PFSK-1 (cell line): ENCODE results near the gene TPRKB.

ENCODE experiments used
- FOXP2 ChIP-seq: optimal IDR thresholded peaks from 2 replicates; pipeline ENCODE3; 2011; ENCODE audit warnings: borderline replicate concordance, control low read depth, inconsistent platforms; ENCODE audit not compliant: insufficient read depth; ENCODE audit errors: extremely low read length, extremely low read depth
- POLR2AphosphoS5 ChIP-seq: IDR thresholded peaks from 2 replicates; pipeline ENCODE4 v1.6.1; 2012; ENCODE audit warnings: low read depth, mild to moderate bottlenecking, control low read depth, low read length, moderate library complexity
- SIN3A ChIP-seq: IDR thresholded peaks from 2 replicates; pipeline ENCODE4 v1.6.1; 2012; ENCODE audit warnings: mild to moderate bottlenecking, low read length, moderate library complexity, borderline replicate concordance; ENCODE audit not compliant: insufficient read depth
- TAF1 ChIP-seq: IDR thresholded peaks from 2 replicates; pipeline ENCODE4 v1.6.1; 2012; ENCODE audit warnings: low read length, control low read depth, borderline replicate concordance; ENCODE audit not compliant: insufficient read depth
- TF ChIP-seq, protein P1 (sequence below), 2 experiments: IDR thresholded peaks; 2 replicates each; pipeline versions ENCODE4 v1.6.1 to v1.8.0; 2011 to 2012; ENCODE audit warnings: low read depth in 2 of 2, low read length in 2 of 2, control low read depth in 1 of 2, inconsistent platforms in 1 of 2, mild to moderate bottlenecking in 1 of 2, moderate library complexity in 1 of 2; ENCODE audit not compliant: insufficient read depth in 1 of 2

TPRKB gene

DNA sequence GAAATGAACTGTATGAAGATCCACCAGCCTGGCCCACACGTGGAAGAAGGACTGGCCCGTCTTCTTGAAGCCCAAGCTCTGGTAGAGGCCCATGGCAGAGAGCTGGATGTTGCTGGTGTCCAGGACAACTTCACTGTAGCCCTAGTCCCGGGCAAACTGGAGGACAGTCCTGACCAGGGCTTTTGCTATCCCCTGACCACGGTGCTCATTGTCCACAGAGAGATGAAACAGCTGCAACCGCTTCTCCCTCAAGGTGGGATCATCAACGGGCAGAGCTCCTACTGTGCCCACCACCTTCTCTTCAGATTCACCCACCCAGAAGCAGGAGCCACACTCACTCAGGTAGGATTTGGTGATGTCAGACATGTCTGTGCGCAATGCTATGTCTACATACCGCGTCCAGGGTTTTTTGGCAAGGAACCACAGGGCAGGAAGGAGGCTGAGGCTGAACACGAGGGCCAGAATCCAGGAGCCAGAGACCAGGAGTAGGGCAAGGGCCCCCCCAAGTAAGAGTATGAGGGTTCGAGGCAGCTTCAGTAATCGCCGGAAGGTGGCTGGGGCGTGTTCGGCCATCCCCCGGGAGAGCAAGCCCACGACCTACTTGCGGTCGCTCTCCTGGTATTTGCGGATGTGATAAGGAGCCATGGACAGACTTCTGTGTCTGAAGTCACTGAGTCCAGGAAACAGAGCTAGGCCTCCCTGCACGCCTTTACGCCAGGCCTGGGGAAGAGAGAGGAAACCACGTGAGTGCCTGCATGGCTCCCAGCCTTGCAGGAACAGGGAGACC is 36.3 kb downstream of the TPRKB start:
- TF ChIP-seq POLR2AphosphoS5, result no peak
- TF ChIP-seq FOXP2, result no peak
- TF ChIP-seq, protein P1, sequence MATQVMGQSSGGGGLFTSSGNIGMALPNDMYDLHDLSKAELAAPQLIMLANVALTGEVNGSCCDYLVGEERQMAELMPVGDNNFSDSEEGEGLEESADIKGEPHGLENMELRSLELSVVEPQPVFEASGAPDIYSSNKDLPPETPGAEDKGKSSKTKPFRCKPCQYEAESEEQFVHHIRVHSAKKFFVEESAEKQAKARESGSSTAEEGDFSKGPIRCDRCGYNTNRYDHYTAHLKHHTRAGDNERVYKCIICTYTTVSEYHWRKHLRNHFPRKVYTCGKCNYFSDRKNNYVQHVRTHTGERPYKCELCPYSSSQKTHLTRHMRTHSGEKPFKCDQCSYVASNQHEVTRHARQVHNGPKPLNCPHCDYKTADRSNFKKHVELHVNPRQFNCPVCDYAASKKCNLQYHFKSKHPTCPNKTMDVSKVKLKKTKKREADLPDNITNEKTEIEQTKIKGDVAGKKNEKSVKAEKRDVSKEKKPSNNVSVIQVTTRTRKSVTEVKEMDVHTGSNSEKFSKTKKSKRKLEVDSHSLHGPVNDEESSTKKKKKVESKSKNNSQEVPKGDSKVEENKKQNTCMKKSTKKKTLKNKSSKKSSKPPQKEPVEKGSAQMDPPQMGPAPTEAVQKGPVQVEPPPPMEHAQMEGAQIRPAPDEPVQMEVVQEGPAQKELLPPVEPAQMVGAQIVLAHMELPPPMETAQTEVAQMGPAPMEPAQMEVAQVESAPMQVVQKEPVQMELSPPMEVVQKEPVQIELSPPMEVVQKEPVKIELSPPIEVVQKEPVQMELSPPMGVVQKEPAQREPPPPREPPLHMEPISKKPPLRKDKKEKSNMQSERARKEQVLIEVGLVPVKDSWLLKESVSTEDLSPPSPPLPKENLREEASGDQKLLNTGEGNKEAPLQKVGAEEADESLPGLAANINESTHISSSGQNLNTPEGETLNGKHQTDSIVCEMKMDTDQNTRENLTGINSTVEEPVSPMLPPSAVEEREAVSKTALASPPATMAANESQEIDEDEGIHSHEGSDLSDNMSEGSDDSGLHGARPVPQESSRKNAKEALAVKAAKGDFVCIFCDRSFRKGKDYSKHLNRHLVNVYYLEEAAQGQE (IDR thresholded peaks at IDR 0.05; ENCODE audit: insufficient read depth in 1 of 2, low read depth in 2 of 2, low read length in 2 of 2), result no peak
- TF ChIP-seq TAF1, result no peak
- no peak for TF ChIP-seq SIN3A

DNA sequence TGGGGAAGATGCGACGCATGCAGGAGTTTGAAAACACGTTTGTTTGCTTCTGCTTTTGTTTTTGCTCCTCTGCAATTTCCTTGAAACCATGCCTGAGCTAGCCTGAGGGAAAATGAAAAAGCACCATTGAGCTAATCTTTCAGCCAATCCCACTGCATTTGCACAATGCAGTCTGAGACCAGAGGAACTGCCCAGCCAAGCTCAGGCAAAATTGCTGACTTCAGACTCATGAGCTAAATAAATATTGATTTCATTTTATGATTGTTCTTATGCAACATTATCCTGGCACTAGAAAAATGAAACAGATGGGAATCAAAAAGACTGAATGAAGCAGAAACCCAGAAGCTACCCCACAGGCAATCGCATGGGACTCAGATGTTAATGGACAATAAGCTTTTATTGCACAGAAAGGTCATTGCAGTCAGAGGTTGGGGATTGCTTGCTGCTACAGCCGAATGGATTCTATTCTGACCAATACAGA is 37.0 kb downstream of the TPRKB start:
- TF ChIP-seq, protein P1 (IDR thresholded peaks at IDR 0.05; ENCODE audit: insufficient read depth in 1 of 2, low read depth in 2 of 2, low read length in 2 of 2), result no peak
- TF ChIP-seq SIN3A (no peak), FOXP2 (no peak), TAF1 (no peak), POLR2AphosphoS5 (no peak)

DNA sequence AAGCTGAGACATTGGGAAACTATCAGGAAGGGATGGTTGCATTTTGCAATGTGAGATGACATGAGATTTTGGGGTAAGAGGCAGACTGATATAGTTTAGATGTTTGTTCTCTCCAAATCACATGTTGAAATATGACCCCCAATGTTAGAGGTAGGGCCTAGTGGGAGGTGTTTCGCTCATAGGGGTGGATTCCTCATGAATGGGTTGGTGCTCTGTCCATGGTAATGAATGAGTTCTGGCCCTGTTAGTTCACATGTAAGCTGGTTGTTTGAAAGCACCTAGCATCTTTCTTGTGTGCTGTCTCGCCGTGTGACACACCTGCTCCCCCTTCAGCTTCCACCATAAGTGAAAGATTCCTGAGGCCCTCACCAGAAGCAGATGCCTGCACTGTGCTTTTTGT is 37.7 kb downstream of the TPRKB start:
- TF ChIP-seq FOXP2, result no peak
- TF ChIP-seq, protein P1 (IDR thresholded peaks at IDR 0.05; ENCODE audit: insufficient read depth in 1 of 2, low read depth in 2 of 2, low read length in 2 of 2), result peak; percentile 9 to 83; a peak in 2 of 4 replicates

DNA sequence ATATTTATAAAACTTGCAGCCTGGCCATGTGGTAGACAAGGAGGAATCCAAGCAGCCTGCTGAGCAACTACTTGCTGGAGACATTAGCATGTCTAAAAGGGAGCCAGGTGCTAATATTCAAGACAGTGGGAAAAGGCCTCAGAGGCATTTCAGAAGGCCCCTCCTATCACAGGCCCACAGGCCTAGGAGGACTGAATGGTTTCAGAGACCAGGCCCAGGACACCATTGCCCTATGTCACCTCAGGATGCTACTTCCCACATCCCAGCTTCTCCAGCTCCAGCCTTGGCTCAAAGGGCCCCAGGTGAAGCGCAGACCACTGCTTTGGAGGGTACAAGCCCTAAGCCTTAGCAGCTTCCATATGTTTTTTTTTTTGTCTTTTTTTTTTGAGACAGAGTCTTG is 39.0 kb downstream of the TPRKB start:
- TF ChIP-seq, protein P1 (IDR thresholded peaks at IDR 0.05; ENCODE audit: insufficient read depth in 1 of 2, low read depth in 2 of 2, low read length in 2 of 2), result no peak
- TF ChIP-seq POLR2AphosphoS5 (no peak), TAF1 (no peak), SIN3A (no peak), FOXP2 (no peak)

DNA sequence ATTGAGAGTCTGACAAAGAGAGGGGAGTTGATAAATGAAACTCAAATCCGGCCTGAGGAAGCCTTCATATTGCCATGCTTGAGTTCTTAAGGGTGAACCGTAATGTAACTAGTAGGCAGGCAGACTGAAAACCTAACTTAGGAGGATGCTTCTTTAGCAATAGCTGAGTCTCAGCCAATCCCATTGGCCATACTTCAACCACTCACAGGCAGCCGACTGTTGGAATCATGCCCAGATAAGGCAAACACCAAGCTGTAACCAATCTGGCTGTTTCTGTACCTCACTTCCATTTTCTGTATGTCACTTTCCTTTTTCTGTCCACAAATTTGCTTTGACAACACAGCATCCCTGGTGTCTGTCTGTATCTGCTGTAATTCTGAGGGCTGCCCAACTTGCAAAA is 39.5 kb downstream of the TPRKB start:
- no peak for TF ChIP-seq SIN3A
- TF ChIP-seq, protein P1 (IDR thresholded peaks at IDR 0.05; ENCODE audit: insufficient read depth in 1 of 2, low read depth in 2 of 2, low read length in 2 of 2), result no peak
- TF ChIP-seq POLR2AphosphoS5, result no peak
- no peak for TF ChIP-seq FOXP2
- no peak for TF ChIP-seq TAF1
